Activated naive CD4-positive, alpha-beta T cell treated with anti-CD3 and anti-CD28 coated beads for 36 hours (primary cell): Measurements from ENCODE around the gene GTF2I. TPM values are rescaled to one million over a fixed set of nuclear protein-coding genes. Genes with fewer than 3 reads are reported as not detected.
"Not testable (repeated sequence)": the region's sequence is repeated elsewhere in the genome, so short reads cannot be mapped to it uniquely, and the experiment has no call there.

Experiments
- CTCF ChIA-PET: fragments of 350-600 bp; sonication (Branson Sonifier 250); formaldehyde crosslinking; loops from one replicate; lab custom pipeline; 2021; ENCODE audit warnings: antibody characterized with exemption; lab: Charles Lee
- DNase-seq: peaks from one replicate; pipeline ENCODE4 v3.0.0-alpha.2; 2020
- H3K27ac Mint-ChIP-seq: one replicate; pipeline ENCODE4 v1.8.0; 2021; ENCODE audit warnings: mild to moderate bottlenecking, mixed read lengths
- H3K27me3 Mint-ChIP-seq: one replicate; pipeline ENCODE4 v1.8.0; 2021; ENCODE audit warnings: low read depth, mixed read lengths
- H3K36me3 Mint-ChIP-seq: one replicate; pipeline ENCODE4 v1.8.0; 2021; ENCODE audit warnings: low read depth, mixed read lengths
- H3K4me1 Mint-ChIP-seq: one replicate; pipeline ENCODE4 v1.8.0; 2021; ENCODE audit warnings: low read depth, mixed read lengths
- H3K4me3 Mint-ChIP-seq: one replicate; pipeline ENCODE4 v1.8.0; 2021; ENCODE audit warnings: mild to moderate bottlenecking, moderate library complexity, mixed read lengths
- H3K9me3 Mint-ChIP-seq: one replicate; pipeline ENCODE4 v1.8.0; 2021; ENCODE audit warnings: mixed read lengths
- intact Hi-C: fragments of 100-400 bp; cut with micrococcal nuclease; formaldehyde crosslinking; loops from one replicate; pipeline ENCODE4 v1.15.1; 2023
- total RNA-seq, 2 experiments: library from RNA; stranded (reverse); gene quantifications; one replicate each; pipeline ENCODE4 v1.2.3, GENCODE V29; 2021

The GTF2I gene
- total RNA-seq, 2 experiments from 2014 or later: 81.3 to 81.5 TPM

DNA sequence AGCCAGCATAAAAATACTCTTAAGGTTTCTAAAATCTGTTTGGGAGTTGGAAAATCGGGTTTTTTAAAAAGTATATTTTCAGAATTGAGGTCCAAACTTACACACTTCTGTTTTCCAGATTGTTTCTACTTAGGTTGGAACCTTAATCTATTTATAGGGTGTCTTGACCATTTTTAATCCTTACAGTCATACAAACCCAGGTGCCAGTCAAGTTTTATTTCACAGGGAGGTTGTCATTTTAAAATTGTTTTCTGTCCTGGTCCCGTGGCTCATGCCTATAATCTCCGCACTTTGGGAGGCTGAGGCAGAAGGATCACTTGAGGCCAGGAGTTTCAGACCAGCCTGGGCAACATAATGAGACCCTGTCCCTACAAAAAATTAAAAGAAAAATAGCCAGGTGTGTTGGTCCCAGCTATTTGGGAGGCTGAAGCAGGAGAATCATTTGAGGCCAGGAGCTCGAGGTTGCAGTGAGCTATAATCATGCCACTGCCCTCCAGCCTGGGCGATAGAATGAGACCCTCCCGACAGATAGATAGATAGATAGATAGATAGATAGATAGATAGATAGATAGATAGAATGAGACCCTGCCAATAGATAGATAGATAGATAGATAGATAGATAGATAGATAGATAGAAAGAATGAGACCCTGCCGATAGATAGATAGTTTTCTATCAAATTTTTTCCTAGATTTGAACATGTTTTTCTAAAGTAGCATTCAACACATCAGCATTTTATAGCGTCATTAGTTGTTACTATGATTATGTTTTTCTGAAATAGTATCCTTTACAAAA is 69.0 kb downstream of the GTF2I start:
- Mint-ChIP-seq H3K36me3 (peaks cover 8% of the 10 kb centered on the region), H3K9me3 (no peaks in the 10 kb centered on the region), H3K4me3 (no peak overlapping the region), H3K4me1 (no peaks in the 10 kb centered on the region), H3K27ac (no peak overlapping the region), H3K27me3 (no peaks in the 10 kb centered on the region)
- DNase-seq: no peak
- CTCF ChIA-PET: no interaction called here
- intact Hi-C loops: no loop called here

DNA sequence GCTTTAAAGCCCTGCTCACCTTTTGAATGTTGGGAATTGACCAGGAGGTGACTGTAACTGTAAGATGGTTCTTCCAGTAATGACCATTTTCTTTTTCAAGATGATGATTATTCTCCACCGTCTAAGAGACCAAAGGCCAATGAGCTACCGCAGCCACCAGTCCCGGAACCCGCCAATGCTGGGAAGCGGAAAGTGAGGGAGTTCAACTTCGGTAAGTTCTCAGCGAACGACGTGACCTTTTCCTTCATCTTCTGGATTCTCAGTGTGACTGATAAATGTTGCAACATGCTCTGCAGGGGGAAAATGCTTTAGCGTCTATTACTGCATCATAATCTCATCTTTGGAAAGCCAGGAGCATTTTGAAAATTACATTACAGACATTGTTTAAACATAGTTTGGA is 71.2 kb downstream of the GTF2I start:
- DNase-seq, H3K4me3 Mint-ChIP-seq, H3K9me3 Mint-ChIP-seq, H3K27ac Mint-ChIP-seq, H3K4me1 Mint-ChIP-seq, H3K27me3 Mint-ChIP-seq, CTCF ChIA-PET, intact Hi-C loops, H3K36me3 Mint-ChIP-seq: not testable (repeated sequence)

DNA sequence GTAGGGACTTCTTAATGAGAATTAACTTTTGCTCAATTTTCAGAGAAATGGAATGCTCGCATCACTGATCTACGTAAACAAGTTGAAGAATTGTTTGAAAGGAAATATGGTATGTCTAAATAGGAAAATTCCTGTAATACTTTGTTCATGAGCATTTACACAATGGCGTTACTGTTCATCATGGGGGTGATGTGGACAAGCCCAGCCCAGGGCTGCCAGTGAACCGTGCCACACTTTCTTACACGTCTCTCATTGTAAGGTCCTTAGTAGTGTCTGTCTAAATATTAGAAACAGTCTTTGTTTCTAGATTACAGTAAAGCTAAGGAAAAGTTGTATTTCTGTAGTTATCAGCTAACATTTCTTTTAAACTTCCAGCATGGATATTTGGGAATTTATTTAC is 72.7 kb downstream of the GTF2I start:
- DNase-seq, H3K27me3 Mint-ChIP-seq, H3K27ac Mint-ChIP-seq, H3K9me3 Mint-ChIP-seq, CTCF ChIA-PET, H3K36me3 Mint-ChIP-seq, intact Hi-C loops, H3K4me3 Mint-ChIP-seq, H3K4me1 Mint-ChIP-seq: not testable (repeated sequence)

DNA sequence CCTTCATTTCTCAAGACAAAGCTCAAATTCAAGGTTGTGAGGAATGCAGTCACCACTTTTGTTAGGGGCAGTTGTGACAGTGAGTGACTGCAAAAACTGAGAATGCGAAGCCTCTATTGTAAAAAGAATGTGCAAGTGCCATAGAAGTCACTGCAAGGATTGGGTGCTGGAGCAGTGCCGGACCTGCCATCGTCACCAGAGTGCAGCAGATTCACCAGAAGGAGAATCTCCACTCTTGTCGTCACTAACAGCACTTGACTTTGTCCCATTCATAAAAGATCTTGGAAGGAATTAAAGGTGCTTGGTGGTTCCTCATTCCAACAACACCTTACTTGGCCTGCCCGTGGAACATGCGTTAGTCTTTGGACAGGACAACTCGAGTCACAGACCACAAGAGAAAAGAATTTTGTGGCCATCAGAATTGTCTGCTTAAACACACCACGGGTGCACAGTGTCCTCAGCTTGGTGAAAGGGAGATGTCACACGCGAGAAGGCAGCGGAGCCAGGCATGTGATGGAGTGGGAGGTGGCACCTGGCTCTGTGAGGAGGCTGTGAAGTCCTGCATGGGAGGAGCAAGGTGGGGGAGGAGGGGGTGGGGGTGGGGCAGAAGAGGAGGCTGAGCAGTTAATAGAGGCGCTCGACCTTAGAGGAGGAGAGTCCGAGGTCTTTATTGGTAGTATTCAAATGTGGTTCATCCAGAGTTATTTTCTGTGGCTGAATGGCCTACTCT is 82.6 kb downstream of the GTF2I start:
- H3K4me3 Mint-ChIP-seq, H3K27ac Mint-ChIP-seq, CTCF ChIA-PET, H3K9me3 Mint-ChIP-seq, H3K27me3 Mint-ChIP-seq, H3K4me1 Mint-ChIP-seq, H3K36me3 Mint-ChIP-seq, DNase-seq, intact Hi-C loops: not testable (repeated sequence)

DNA sequence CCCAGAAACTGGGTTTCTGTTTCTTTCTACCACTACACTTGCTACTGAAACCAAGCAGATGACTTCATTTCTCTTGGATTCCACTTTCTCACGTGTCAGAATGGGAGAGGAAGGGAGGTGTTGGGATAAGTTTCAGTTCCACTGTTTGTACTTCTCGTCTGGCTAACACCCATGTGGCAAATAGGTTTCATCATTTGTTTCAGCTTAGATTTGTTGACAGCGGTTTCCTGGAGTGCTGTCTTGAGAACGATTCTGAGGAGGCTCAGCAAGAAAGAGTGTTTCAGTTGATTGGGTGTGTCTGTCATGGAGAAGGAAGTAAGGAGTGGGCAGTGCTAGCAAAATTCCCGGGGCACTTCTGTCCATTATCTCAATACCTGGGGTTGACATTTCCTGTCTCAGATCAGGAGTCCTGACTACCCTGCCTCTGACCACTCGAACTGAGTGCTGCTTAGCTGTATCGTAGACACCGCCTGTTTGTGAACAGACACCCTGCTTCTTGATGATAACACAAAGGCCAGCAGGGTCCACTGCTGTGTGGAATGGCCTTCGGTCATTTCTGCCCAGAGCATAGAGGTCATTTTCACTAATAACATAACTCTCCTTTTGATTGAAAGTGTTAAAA is 86.5 kb downstream of the GTF2I start:
- CTCF ChIA-PET, intact Hi-C loops, H3K4me3 Mint-ChIP-seq, H3K27me3 Mint-ChIP-seq, DNase-seq, H3K4me1 Mint-ChIP-seq, H3K9me3 Mint-ChIP-seq, H3K36me3 Mint-ChIP-seq, H3K27ac Mint-ChIP-seq: not testable (repeated sequence)

DNA sequence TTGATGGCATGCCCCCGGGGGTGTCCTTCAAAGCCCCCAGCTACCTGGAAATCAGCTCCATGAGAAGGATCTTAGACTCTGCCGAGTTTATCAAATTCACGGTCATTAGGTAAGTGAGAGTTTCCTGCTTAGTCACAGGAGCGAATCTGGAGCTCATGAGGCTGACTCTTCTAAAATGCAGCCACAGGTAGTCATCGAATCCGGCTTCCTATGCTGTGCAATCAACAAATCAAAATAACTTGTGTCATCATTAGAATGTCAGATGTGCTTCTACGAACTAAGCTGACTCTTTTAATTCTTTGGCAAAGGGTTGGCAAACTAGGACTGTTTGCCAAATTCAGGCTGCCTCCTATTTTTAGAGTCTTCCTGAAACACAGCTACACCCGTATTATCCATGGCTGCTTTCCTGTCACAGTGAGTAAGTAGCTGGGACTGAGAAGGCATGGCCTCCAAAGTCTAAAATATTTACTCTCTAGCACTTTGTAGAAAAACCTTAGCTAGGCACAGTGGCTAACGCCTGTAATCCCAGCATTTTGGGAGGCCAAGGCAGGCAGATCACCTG is 96.5 kb downstream of the GTF2I start:
- H3K9me3 Mint-ChIP-seq, H3K4me1 Mint-ChIP-seq, H3K27me3 Mint-ChIP-seq, CTCF ChIA-PET, H3K27ac Mint-ChIP-seq, H3K4me3 Mint-ChIP-seq, DNase-seq, H3K36me3 Mint-ChIP-seq, intact Hi-C loops: not testable (repeated sequence)

DNA sequence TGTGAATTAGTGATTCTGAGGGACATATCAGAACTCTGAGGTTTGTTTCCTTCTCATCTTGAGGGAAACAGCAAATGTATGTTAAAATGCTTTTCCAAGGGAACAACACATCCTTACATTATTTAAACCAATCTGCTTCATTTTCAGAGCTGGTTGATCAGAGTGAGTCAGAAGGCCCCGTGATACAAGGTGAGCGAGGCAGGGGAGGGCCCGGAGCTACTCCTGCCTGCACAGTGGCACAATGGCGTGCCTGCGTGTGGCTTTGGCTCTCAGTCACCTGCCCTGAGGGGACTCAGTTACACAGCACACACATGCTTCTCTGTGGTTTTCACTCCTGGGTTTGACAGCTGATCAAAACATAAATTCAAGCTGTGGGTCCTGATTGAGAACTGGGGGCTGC is 99.2 kb downstream of the GTF2I start:
- H3K27ac Mint-ChIP-seq, H3K4me3 Mint-ChIP-seq, H3K27me3 Mint-ChIP-seq, H3K36me3 Mint-ChIP-seq, H3K9me3 Mint-ChIP-seq, H3K4me1 Mint-ChIP-seq, intact Hi-C loops, CTCF ChIA-PET, DNase-seq: not testable (repeated sequence)

DNA sequence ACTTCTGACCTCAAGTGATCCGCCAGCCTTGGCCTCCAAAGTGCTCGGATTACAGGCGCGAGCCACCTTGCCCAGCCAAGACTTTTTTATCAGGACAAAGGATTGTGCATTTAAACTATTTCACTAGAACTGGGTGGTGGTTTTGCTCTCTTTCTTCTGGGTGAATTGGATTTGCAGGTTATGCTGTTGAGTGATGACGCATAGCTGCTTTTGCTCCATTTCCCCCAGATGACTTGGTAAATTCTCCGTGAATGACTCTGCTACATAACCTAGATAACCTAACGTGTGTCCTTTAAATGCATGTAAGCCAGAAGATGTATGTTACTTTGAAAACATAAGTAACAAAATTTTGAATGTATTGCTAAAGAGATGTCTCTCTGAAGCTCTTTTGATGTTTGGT is 100.8 kb downstream of the GTF2I start:
- H3K4me3 Mint-ChIP-seq, H3K4me1 Mint-ChIP-seq, H3K27me3 Mint-ChIP-seq, intact Hi-C loops, H3K36me3 Mint-ChIP-seq, H3K9me3 Mint-ChIP-seq, H3K27ac Mint-ChIP-seq, CTCF ChIA-PET, DNase-seq: not testable (repeated sequence)

DNA sequence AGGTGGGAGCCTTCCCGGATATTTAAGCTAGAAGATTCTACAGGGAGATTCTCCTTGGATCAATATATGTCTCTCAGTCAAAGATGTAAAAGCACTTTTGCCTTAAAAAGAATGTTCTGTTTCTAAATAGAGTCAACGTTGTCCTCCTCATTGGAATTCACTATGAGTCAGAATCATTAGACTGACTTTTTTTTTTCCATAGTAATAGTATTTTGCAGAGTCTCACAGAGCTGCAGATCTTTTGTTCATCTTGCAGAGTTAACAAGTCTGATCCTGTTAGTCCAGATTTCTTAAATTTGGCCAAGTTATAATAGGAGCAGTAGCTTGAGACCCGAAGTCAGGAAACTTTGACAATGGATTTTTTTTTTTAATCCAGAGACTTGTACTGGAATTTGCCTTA is 101.5 kb downstream of the GTF2I start:
- H3K27me3 Mint-ChIP-seq, H3K4me1 Mint-ChIP-seq, H3K27ac Mint-ChIP-seq, CTCF ChIA-PET, H3K9me3 Mint-ChIP-seq, H3K36me3 Mint-ChIP-seq, DNase-seq, H3K4me3 Mint-ChIP-seq, intact Hi-C loops: not testable (repeated sequence)

DNA sequence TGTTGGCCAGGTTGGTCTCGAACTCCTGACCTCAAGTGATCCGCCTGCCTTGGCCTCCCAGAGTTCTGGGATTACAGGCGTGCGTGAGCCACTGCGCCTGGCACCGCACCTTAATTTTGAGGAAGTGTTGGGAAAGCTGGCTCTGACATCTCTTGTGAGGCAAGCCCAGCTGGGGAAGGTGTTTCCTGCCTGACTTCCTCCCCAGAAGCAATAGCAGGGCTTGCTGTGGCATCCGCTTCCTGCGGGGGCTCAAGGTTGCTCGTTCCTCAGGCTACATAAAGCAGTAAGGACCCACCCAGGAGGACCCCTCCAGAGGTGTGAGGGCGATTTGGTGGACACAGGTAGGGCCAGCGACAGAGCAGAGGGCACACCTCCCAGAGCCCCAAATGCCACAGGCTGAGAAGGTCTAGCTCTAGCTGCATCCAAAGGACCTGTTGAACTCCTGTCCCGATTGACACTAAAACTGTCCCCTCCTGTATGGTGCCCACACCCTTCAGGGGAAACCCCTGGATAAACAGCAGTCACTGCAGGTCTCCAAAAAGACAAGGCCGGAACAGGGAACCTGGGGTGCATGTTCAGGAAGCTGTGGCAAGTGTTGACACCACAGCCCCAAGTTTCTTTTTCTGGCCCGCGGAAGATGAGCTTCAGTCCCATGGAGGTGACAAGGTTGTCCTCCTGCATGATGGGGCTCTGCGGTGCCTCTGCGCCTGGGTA is 107.8 kb downstream of the GTF2I start:
- intact Hi-C loops, H3K27ac Mint-ChIP-seq, H3K36me3 Mint-ChIP-seq, H3K9me3 Mint-ChIP-seq, H3K4me3 Mint-ChIP-seq, DNase-seq, H3K4me1 Mint-ChIP-seq, CTCF ChIA-PET, H3K27me3 Mint-ChIP-seq: not testable (repeated sequence)

DNA sequence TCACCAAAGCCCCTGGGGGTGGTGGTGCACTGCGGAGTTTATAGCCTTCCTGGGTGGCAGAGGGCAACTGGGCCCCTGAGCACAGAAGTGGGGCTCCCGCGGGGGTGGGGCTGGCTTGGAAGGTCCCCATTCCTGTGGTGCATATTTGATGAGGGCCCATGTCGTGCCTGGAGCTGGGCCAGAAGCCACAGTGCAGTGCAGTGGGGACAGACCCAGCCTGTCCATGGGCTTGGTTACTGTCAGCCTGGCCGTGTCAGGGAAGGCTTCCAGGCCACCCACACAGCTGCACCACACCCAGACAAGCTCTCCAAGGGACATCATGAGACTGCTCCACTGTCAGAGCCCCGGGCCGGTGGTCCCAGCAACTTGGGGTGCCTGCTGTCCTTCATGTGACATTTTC is 109.0 kb downstream of the GTF2I start:
- H3K36me3 Mint-ChIP-seq, DNase-seq, H3K4me3 Mint-ChIP-seq, H3K27me3 Mint-ChIP-seq, H3K4me1 Mint-ChIP-seq, H3K27ac Mint-ChIP-seq, CTCF ChIA-PET, intact Hi-C loops, H3K9me3 Mint-ChIP-seq: not testable (repeated sequence)

DNA sequence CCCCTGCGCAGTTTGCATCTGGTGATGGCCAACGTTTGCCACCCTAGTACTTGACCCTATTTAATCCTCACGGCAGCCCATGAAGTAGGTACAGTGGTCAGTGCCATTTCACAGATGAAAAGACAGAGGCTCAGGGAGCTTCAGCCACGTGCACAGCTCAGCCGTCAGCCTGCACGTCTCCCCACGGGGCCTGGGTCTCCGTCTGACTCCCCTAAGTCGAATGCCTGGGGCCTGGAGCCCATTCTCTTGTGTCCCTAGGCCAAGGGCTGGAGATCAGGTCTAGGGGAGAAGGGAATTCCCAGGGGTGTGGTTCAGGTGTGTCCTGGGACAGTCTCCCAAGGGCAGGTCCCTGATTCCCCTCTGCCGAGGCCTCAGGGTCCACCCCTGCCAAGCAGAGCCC is 109.5 kb downstream of the GTF2I start:
- H3K36me3 Mint-ChIP-seq, intact Hi-C loops, H3K4me3 Mint-ChIP-seq, H3K27ac Mint-ChIP-seq, CTCF ChIA-PET, H3K27me3 Mint-ChIP-seq, H3K9me3 Mint-ChIP-seq, DNase-seq, H3K4me1 Mint-ChIP-seq: not testable (repeated sequence)
